Measurements from ENCODE around the gene NFATC2.

Gene NFATC2

GRCh38 chr20:51450984-51451383 lies 91.5 kb downstream of the NFATC2 start:
- no peaks in the 10 kb centered on the region for H3K9me3 ChIP-seq (ENCODE audit: control insufficient read depth in 5 of 5, low read length in 5 of 5)
- no peak overlapping the region for H3K27ac ChIP-seq (ENCODE audit: low read depth, low read length)
- peaks cover under 1 to 34% (median 13%) of the 10 kb centered on the region in 5 donors for H3K4me1 ChIP-seq (ENCODE audit: control insufficient read depth in 5 of 5, insufficient read depth in 5 of 5, low read length in 5 of 5)
- H3K36me3 ChIP-seq (ENCODE audit: control insufficient read depth in 5 of 5, insufficient read depth in 5 of 5, low read length in 5 of 5), result peaks cover 0 to 25% (median 3%) of the 10 kb centered on the region in 5 donors
- H3K4me3 ChIP-seq (ENCODE audit: low read depth in 1 of 5, low read length in 5 of 5), result no peak overlapping the region
- H3K27me3 ChIP-seq (ENCODE audit: control insufficient read depth in 5 of 5, insufficient read depth in 4 of 5, low read length in 5 of 5), result peaks cover 0 to 14% (median 0%) of the 10 kb centered on the region in 5 donors
- H3K9ac ChIP-seq (ENCODE audit: low read length in 5 of 5), result no peak overlapping the region

DNA sequence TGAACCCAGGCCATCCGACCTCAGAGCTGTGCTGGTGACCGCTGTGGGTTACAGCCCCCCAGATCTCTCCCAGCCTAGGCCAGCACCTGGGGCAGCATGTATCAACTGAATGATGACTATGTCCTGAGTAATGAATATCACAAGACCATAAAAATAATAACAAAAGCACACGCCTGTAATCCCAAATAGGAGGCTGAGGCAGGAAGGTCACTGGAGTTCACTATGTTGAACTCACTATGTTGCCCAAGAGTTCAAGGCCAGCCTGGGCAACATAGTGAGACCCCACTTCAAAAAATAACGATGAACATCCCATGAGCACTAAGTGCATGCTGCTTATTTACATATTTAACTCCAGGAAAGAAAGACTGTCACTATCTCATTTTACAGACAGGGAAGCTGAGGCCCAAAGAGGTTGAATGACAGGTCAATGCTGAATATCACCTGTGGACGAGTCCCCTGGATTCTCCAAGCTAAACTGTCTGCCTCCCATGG lies 92.3 kb downstream of the NFATC2 start:
- Histone ChIP-seq H3K9ac (ENCODE audit: low read length in 5 of 5) (no peak overlapping the region), H3K27me3 (ENCODE audit: control insufficient read depth in 5 of 5, insufficient read depth in 4 of 5, low read length in 5 of 5) (peaks cover 0 to 14% (median 0%) of the 10 kb centered on the region in 5 donors), H3K4me1 (ENCODE audit: control insufficient read depth in 5 of 5, insufficient read depth in 5 of 5, low read length in 5 of 5) (peaks cover 0 to 34% (median 13%) of the 10 kb centered on the region in 5 donors), H3K4me3 (ENCODE audit: low read depth in 1 of 5, low read length in 5 of 5) (no peak overlapping the region), H3K36me3 (ENCODE audit: control insufficient read depth in 5 of 5, insufficient read depth in 5 of 5, low read length in 5 of 5) (peaks cover 0 to 25% (median 3%) of the 10 kb centered on the region in 5 donors), H3K9me3 (ENCODE audit: control insufficient read depth in 5 of 5, low read length in 5 of 5) (no peaks in the 10 kb centered on the region), H3K27ac (ENCODE audit: low read depth, low read length) (no peak overlapping the region)

DNA sequence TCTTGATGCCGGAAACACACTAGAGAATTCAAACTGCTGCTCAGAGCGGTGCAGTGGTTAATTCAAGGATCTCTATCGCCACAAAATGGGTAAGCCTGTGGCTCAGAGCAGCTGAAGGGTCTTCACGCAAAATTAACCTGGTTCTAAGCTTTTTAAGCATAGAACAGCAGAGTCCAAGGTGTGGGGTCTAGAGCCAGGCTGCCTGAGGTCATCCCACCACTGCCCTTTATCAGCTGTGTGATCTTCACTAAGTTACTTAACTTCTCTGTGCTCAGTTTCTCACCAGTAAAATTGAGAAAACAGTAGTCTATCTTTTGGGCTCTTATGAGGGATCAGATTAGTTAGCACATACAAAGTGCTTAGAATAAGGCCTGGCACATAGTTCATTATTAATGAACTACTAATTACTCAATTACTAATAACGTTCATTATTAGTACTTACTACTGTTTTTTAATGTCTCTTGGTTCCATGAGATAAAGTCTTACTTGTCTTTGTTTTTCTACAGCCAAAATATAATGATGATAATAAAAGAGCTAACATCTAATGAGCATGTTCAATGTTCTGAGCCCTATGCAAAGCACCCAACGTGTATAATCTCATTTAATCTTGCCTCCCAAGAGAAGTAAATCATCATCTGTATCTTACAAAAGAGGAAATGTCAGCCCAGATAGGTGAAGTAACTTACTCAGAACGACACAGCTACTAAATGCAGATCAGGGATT lies 92.9 kb downstream of the NFATC2 start:
- Histone ChIP-seq H3K4me1 (ENCODE audit: control insufficient read depth in 5 of 5, insufficient read depth in 5 of 5, low read length in 5 of 5) (peaks cover 0 to 34% (median 13%) of the 10 kb centered on the region in 5 donors), H3K4me3 (ENCODE audit: low read depth in 1 of 5, low read length in 5 of 5) (no peak overlapping the region), H3K36me3 (ENCODE audit: control insufficient read depth in 5 of 5, insufficient read depth in 5 of 5, low read length in 5 of 5) (peaks cover 0 to 21% (median 3%) of the 10 kb centered on the region in 5 donors), H3K27ac (ENCODE audit: low read depth, low read length) (no peak overlapping the region), H3K9ac (ENCODE audit: low read length in 5 of 5) (no peak overlapping the region), H3K27me3 (ENCODE audit: control insufficient read depth in 5 of 5, insufficient read depth in 4 of 5, low read length in 5 of 5) (peaks cover 0 to 14% (median 0%) of the 10 kb centered on the region in 5 donors), H3K9me3 (ENCODE audit: control insufficient read depth in 5 of 5, low read length in 5 of 5) (no peaks in the 10 kb centered on the region)

GRCh38 chr20:51447765-51448148 lies 94.8 kb downstream of the NFATC2 start:
- Histone ChIP-seq H3K36me3 (ENCODE audit: control insufficient read depth in 5 of 5, insufficient read depth in 5 of 5, low read length in 5 of 5) (peaks cover 0 to 15% (median 0%) of the 10 kb centered on the region in 5 donors), H3K4me3 (ENCODE audit: low read depth in 1 of 5, low read length in 5 of 5) (no peak overlapping the region), H3K27me3 (ENCODE audit: control insufficient read depth in 5 of 5, insufficient read depth in 4 of 5, low read length in 5 of 5) (peaks cover 0 to 14% (median 0%) of the 10 kb centered on the region in 5 donors), H3K9ac (ENCODE audit: low read length in 5 of 5) (no peak overlapping the region), H3K9me3 (ENCODE audit: control insufficient read depth in 5 of 5, low read length in 5 of 5) (no peaks in the 10 kb centered on the region), H3K27ac (ENCODE audit: low read depth, low read length) (peak overlapping the region; percentile 63), H3K4me1 (ENCODE audit: control insufficient read depth in 5 of 5, insufficient read depth in 5 of 5, low read length in 5 of 5) (peaks cover 0 to 34% (median 13%) of the 10 kb centered on the region in 5 donors)

GRCh38 chr20:51447097-51447764 lies 95.3 kb downstream of the NFATC2 start:
- peaks cover 0 to 34% (median 13%) of the 10 kb centered on the region in 5 donors for H3K4me1 ChIP-seq (ENCODE audit: control insufficient read depth in 5 of 5, insufficient read depth in 5 of 5, low read length in 5 of 5)
- H3K27ac ChIP-seq (ENCODE audit: low read depth, low read length), result peak overlapping the region; percentile 63

GRCh38 chr20:51446656-51447055 lies 95.9 kb downstream of the NFATC2 start:
- Histone ChIP-seq H3K27ac (ENCODE audit: low read depth, low read length) (no peak overlapping the region), H3K9ac (ENCODE audit: low read length in 5 of 5) (no peak overlapping the region), H3K4me1 (ENCODE audit: control insufficient read depth in 5 of 5, insufficient read depth in 5 of 5, low read length in 5 of 5) (peaks cover 0 to 34% (median 13%) of the 10 kb centered on the region in 5 donors), H3K27me3 (ENCODE audit: control insufficient read depth in 5 of 5, insufficient read depth in 4 of 5, low read length in 5 of 5) (peaks cover 0 to 14% (median 0%) of the 10 kb centered on the region in 5 donors), H3K4me3 (ENCODE audit: low read depth in 1 of 5, low read length in 5 of 5) (no peak overlapping the region), H3K9me3 (ENCODE audit: control insufficient read depth in 5 of 5, low read length in 5 of 5) (no peaks in the 10 kb centered on the region), H3K36me3 (ENCODE audit: control insufficient read depth in 5 of 5, insufficient read depth in 5 of 5, low read length in 5 of 5) (peaks cover 0 to 5% (median 0%) of the 10 kb centered on the region in 5 donors)

More at GRCh38 chr20:51447097-51447764, 95.3 kb downstream of the NFATC2 start:
- H3K4me3 ChIP-seq (ENCODE audit: low read depth in 1 of 5, low read length in 5 of 5), result no peak overlapping the region
- peaks cover 0 to 10% (median 0%) of the 10 kb centered on the region in 5 donors for H3K36me3 ChIP-seq (ENCODE audit: control insufficient read depth in 5 of 5, insufficient read depth in 5 of 5, low read length in 5 of 5)
- peaks cover 0 to 14% (median 0%) of the 10 kb centered on the region in 5 donors for H3K27me3 ChIP-seq (ENCODE audit: control insufficient read depth in 5 of 5, insufficient read depth in 4 of 5, low read length in 5 of 5)
- H3K9ac ChIP-seq (ENCODE audit: low read length in 5 of 5), result no peak overlapping the region
- H3K9me3 ChIP-seq (ENCODE audit: control insufficient read depth in 5 of 5, low read length in 5 of 5), result no peaks in the 10 kb centered on the region

DNA sequence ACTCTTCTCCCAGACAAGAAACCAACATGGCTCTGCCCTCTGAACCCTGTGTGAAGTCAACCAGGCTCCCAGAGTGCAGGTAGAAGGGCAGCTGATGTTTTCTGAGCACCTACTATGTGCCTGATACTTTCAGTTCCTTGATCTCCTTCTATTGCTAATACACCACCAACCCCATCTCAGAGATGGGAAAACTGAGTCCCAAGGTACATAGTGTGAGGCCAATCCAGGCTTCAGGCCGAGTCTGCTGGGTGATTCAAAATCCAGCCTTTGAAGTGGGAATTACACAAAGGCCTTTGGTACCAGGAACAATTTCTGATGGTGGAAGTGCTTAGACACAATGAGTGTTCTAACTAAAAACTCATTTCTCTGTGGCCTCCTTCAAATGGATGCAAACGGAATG lies 96.3 kb downstream of the NFATC2 start:
- no peak overlapping the region for H3K27ac ChIP-seq (ENCODE audit: low read depth, low read length)

DNA sequence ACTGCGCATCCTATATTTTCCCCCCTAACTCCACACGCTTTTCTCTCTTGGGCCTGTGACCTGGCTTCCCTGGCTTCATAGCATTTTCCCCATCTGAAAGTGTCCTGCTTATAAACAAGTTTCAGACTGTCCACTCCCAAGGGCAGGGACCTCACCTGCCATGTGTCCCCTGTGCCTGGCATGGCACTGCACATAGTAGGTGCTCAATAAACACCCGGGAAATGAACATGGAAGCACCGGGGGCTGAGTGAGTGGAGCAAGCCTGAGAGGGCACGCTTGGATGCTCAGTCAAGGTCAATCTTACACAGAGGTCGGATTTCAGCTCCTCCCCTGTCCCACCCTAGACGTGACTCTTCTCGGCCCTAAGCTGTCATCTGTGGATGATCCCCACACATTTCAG lies 96.9 kb downstream of the NFATC2 start:
- H3K9me3 ChIP-seq (ENCODE audit: control insufficient read depth in 5 of 5, low read length in 5 of 5), result no peaks in the 10 kb centered on the region
- H3K27ac ChIP-seq (ENCODE audit: low read depth, low read length), result no peak overlapping the region
- H3K36me3 ChIP-seq (ENCODE audit: control insufficient read depth in 5 of 5, insufficient read depth in 5 of 5, low read length in 5 of 5), result peaks cover 0 to 5% (median 0%) of the 10 kb centered on the region in 5 donors
- no peak overlapping the region for H3K9ac ChIP-seq (ENCODE audit: low read length in 5 of 5)
- H3K27me3 ChIP-seq (ENCODE audit: control insufficient read depth in 5 of 5, insufficient read depth in 4 of 5, low read length in 5 of 5), result peaks cover 0 to 14% (median 0%) of the 10 kb centered on the region in 5 donors
- peaks cover under 1 to 37% (median 13%) of the 10 kb centered on the region in 5 donors for H3K4me1 ChIP-seq (ENCODE audit: control insufficient read depth in 5 of 5, insufficient read depth in 5 of 5, low read length in 5 of 5)
- H3K4me3 ChIP-seq (ENCODE audit: low read depth in 1 of 5, low read length in 5 of 5), result no peak overlapping the region

More for the DNA sequence above, 96.3 kb downstream of the NFATC2 start:
- Histone ChIP-seq H3K4me3 (ENCODE audit: low read depth in 1 of 5, low read length in 5 of 5) (no peak overlapping the region), H3K36me3 (ENCODE audit: control insufficient read depth in 5 of 5, insufficient read depth in 5 of 5, low read length in 5 of 5) (peaks cover 0 to 5% (median 0%) of the 10 kb centered on the region in 5 donors), H3K9ac (ENCODE audit: low read length in 5 of 5) (no peak overlapping the region), H3K27me3 (ENCODE audit: control insufficient read depth in 5 of 5, insufficient read depth in 4 of 5, low read length in 5 of 5) (peaks cover 0 to 14% (median 0%) of the 10 kb centered on the region in 5 donors), H3K9me3 (ENCODE audit: control insufficient read depth in 5 of 5, low read length in 5 of 5) (no peaks in the 10 kb centered on the region), H3K4me1 (ENCODE audit: control insufficient read depth in 5 of 5, insufficient read depth in 5 of 5, low read length in 5 of 5) (peaks cover 0 to 34% (median 13%) of the 10 kb centered on the region in 5 donors)

GRCh38 chr20:51444922-51445438 lies 97.5 kb downstream of the NFATC2 start:
- H3K36me3 ChIP-seq (ENCODE audit: control insufficient read depth in 5 of 5, insufficient read depth in 5 of 5, low read length in 5 of 5), result peaks cover 0 to 5% (median 0%) of the 10 kb centered on the region in 5 donors
- H3K27me3 ChIP-seq (ENCODE audit: control insufficient read depth in 5 of 5, insufficient read depth in 4 of 5, low read length in 5 of 5), result peaks cover 0 to 14% (median 0%) of the 10 kb centered on the region in 5 donors
- H3K4me1 ChIP-seq (ENCODE audit: control insufficient read depth in 5 of 5, insufficient read depth in 5 of 5, low read length in 5 of 5), result peaks cover 2 to 39% (median 13%) of the 10 kb centered on the region in 5 donors
- H3K9me3 ChIP-seq (ENCODE audit: control insufficient read depth in 5 of 5, low read length in 5 of 5), result no peaks in the 10 kb centered on the region
- no peak overlapping the region for H3K27ac ChIP-seq (ENCODE audit: low read depth, low read length)
- H3K4me3 ChIP-seq (ENCODE audit: low read depth in 1 of 5, low read length in 5 of 5), result no peak overlapping the region
- no peak overlapping the region for H3K9ac ChIP-seq (ENCODE audit: low read length in 5 of 5)
